ENCODE data around the gene KYNU. TPM values are rescaled to one million over a fixed set of nuclear protein-coding genes. Genes with fewer than 3 reads are reported as not detected.

KYNU gene
- polyA plus RNA-seq, 12 donors: 0.41 to 1.7 (median 0.77) TPM; not detected in 2

DNA sequence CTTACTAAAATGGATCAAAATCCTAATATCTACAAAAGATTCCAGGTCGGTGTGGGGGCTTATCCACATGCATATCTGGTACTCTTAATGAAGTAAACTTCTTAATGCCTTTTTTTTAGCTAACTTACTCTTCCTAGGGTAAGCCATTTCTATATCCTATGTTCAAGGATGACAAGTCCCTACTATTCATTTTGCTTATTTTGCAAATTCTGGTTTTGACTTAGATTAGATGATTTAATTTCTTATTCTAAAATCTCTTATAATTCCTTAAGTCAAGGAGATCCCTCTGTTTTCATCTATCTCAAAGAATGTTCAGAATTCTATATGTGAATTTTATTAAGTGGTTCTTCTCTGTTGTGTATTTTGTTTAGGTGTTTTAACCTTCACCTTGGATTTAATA lies 79.7 kb downstream of the KYNU start:
- no peak for DNase-seq

DNA sequence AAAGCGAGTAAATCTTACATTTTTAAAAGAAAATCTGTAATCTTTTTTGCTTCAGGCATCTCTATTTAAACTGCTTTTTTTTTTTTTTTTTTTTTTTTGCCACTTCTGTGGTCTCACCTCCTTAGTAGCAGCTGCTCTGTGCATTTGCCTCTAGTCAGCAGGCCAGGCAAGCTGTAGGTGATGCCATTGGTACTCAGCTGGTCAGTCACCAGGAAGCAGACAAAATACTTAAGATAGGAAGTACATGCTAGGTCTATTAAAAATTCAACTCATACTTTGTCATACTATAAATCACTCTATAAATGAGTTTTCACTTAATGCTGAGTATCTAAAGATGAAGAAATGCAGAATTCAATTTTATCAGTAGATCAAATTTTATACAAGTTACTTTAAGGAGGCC lies 83.7 kb downstream of the KYNU start:
- no peak for DNase-seq

DNA sequence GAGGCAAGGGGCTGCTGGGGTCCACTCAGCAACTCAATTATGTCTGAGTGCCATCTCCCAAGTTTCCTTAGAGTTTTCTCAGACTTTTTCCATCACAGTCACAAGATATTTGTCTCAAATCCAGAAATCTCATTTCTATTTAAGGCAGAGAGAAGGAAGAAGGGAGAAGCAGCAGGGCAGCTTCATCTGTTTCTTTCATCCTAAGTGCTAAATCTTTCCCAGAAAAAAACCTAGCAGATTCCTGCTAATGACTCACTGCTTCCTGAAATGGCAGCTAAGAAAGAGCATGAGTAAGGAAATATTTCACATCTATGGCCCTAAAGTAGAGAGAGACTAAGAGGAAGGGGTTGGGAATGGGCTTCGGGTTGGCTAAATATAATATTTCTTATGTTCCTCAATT lies 88.0 kb downstream of the KYNU start:
- no peak for DNase-seq

DNA sequence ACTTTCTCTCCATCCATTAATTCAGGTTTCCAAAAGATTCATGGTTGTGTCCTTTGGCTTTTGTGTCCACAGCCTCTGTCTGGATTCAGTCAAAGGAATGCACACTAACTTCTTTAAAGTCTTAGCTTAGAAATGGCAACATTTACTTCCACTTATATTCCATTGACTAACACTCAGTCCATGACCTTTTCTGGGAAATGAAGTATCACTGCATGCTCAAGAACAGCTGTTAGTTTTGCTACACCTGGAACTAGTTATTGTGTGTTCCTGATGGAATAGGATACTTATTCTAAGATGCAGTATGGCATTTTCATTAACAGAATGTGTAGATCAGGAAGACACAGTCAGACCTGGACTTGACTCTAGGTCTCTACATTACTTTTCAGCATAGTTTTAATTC lies 88.8 kb downstream of the KYNU start:
- no peak for DNase-seq

DNA sequence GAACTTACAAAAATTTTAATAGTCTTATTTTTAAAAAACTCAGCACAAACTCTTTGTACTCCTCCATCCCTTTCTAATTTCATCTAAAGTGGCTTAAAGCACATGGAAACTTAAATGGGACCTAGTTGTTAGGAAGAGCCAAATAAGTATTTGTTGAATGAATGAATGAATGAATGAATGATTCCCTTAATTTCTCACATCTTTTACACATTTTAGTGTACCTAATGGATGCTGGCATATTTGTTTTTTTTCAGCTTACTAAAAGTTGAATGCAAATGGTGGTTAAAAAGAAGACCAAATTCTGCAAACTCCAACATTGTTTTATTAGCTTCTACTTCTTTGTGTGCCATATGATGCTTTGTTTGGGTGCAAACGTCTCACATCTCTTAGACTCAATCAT lies 89.6 kb downstream of the KYNU start:
- no peak for DNase-seq

DNA sequence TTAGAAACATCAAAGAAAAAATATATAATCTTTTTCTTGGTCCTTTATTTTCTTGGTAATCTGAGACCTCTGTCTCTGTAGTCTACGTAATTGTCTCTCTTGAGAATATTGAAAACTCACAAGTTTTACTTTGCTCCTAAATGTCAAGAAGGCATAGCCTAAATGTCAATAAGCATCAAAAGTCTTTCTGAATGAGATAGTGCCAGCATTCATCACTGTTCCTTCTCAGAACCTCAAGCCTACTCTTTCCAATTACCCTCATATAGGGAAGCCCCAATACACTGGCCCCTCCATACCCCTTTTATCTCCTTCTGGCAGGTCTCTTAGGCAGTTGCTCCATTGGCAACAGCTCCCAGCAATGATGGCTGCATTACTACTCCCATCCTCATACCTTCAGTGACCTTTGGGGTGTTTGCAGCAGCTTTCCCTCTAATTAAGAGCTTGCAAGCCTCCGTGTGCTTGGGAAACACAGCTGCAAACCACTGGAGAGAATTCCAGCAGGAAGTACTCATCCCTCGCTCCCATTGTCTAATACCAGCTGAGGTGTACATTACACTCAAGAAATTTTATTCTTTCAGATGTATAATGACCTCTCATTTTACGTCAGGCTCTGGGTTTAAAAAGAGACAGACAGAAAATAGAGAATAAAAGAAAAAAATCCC lies 95.8 kb downstream of the KYNU start:
- no peak for DNase-seq

DNA sequence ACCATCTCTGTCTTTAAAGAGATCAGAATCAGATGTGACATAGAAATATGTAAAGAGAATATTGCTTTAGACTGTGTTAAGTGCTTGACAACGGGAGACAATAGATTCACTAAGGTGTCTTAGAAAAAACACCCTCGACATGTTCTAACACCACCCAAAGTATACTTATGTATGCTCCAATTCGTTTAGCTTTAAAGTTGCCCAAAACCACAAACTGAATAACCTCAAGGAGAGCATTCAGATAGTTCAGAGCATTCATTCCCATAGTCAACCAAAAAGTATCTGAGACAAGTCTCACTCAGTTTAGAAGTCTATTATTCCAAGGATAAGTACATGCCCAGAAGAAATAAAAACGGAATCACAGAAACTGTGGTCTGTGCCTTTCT lies 96.4 kb downstream of the KYNU start:
- DNase-seq: no peak

DNA sequence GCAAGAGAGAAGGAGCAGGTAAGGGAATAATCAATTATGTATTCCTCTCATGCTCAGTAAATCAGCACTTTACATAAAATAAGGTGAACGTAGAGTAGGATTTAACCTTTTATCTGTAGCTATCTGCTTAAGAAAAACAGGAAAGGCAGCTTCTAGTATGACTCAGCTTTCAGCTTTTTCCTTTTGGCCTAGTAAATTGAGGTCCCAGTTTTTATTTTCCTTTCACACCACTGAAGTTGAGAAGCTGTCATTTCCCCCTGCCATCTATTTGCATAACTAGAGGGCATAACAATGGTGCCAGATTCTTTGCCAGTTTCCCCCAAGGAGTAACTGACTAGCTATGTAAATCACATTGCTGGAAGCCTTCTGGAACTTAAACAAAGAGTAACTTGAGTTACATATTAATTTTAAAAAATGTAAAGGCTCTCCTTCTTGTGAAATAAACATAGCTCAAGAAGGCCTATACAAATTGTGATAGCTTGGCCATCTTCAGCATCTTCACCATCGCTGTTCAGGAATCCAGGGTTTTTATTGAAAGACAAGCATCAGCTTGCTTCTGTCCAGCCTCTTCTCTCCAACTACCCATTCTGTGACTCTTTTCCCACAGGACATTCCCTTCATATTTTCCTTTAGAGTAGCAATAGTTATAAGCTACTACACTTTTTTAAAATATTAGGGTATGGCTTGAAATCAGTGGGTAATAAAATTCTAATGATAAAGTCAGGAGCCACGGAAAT lies 97.0 kb downstream of the KYNU start:
- DNase-seq: no peak

DNA sequence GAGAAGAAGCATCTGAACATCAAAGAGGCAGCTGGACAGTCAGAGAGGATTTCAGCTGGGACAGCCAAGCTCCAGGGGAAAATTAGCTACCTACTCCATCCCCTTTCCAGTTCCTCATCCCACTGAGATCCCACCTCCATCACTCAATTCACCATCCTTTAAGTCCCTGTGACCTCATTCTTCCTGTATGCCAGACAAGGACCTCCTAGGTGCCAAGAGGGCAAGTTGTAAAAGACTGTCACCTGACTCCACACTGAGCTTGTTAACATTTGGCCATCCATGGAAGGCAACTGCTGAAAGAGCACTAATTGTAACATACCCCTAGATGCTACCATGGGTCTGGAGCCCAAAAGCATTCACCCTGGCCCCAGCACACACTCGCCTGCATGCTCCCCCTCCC lies 97.8 kb downstream of the KYNU start:
- no peak for DNase-seq

DNA sequence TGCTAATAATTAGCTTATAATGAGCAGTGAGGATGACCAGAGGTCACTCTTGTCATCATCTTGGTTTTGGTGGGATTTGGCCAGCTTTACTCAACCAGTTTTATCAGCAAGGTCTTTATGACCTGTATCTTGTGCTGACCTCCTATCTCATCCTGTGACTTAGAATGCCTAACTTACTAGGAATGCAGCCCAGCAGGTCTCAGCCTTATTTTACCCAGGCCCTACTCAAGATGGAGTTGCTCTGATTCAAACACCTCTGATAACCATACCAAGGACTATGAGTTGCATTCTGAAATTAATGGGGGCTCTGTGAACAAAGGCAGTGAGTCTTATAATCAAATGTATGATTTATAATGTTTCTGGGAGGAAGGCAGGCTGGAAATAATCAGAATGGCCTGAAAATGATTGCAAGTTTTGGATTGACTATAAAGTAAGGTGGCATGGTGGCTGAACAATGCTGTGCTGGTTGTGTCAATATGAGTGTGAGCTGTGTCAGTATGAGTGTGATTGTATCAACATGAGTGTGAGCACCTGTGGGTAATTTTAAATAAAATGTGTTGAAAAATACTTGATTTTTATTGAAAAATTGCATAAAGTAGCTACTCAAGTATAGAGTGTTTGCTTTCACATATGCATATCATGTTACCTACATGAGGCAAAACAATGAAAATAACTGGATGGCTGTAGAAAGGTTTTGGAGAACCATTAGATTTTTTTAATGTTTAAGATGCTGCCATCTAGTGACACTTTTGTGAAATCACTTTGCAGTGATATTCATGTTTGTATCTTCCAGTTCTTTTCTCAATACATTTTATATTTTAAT lies 103.0 kb downstream of the KYNU start:
- DNase-seq: no peak

DNA sequence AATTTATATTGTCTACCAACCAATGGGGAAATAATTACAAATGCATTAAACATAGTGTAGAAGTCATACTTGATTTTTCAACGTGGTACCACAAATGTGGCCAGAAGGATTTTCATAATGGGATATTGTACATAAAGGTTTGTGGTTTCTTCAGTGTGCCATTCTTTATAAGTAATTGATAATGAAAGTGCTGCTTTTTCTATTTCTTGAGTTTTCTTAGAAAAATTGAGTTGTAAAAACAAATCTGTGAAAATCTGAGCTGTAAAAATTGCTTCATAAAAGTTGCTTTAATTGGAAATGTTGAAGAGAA lies 103.6 kb downstream of the KYNU start:
- DNase-seq: no peak

DNA sequence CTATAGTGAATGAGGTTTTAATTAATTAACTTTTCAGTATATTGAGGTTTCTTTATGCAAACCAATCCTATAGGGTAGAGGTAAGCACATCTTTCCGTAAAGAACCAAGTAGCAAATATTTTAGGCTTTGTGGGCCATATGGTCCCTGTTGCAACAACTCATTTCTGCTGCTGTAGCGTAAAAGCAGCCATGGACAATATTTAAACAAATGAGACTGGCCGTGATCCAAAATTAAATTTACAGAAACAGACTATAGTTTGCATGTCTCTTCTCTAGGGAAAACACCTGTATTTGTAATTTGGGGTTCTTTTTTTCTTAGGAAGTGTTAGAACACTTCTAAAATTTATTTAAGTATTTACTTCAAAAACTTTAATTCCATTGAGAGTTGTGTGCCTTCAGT lies 104.3 kb downstream of the KYNU start:
- DNase-seq: no peak

DNA sequence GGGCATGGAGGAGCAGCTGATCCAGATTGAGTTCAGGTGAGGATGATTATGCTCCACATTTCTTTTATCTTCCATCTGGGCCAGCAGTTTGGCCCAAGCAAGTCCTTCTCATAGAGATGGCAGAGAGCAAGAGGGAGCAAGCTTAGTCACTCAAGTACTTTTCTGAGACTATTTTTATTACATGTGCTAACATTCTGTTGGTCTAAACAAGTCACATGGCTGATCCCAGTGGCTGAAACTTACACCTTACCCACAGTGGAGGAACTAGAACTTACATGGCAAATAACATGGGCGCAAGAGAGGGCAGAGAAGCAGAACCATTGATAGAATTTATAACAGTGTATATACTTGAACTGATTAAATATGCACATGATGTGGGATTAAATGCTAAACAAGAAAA lies 105.7 kb downstream of the KYNU start:
- no peak for DNase-seq

DNA sequence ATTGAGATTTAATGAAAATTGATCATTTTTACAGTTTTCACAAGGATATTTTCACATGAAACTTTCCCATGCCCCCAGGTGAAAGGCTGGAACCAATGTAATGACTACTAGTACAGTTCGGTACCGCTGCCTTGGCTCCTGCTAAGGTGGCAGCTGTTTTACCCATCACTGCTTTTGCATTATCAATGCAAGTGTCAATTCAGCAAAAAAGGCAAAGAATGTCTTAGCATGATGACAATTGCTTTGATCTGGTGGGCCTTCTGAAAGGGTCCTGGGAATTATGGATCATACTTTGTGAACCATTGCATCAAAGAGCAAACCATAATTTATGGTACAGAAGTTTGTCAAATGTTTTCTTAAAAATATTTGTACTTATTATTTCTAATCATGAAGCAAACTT lies 107.2 kb downstream of the KYNU start:
- DNase-seq: no peak

DNA sequence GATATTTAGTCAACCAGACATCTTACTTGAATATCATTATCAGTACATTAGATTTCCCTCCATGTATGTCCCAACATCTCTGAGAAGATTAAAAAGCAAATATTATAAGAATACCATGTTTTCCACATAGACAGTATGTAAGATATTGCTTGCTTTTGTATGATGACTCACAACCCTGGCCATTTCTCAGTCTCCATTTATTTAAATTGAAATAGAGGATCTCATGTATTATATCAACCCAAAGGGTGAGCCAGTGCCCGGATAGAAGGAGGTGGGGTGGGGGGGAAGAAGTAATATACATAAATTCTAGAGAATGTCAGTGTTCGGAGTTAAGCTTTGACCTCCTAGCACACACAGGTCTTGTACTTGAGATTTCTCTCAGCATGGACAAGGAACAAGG lies 109.6 kb downstream of the KYNU start:
- DNase-seq: no peak

DNA sequence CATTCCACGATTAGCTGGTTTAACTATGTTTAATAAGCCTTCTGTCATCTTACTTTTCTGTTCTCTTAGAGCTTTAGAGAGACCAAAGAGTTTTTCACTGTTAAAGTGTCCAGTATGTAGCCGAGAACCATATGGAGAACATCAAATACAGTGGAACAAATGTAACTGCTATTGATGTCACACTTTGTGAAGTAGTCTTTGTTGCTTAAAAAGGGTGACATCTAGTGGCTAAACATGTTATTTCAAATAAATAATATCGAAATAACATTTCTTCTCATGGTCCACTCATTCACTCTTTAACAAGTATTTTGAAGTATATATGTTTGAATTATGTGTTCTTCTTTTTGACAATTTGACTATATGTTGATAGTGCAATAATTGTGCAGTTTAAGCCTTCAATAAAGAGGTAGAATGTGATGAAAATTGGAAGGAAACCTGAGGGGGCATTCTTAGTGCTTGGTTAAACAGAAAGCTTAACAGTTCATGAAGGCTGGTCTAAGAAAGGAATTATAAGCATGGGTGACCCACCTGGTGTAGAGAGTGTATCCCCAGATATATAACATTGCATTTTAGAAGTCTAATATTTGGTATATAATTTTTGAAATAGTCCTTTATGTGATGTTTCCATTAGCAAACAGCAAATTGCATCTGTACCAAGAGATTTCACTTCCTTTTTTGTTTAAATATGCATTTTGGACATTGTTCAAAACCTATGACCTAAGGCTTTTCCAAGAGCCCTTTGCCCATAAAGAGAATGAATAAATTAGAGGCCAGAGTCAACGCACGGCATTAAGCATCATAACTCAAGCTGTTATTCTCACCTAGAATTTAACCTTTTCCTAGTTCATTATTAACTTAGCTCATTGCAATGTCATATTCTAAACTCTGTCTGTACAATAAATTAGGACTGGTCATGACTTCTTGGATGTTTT lies 112.1 kb downstream of the KYNU start:
- peak; percentile 22 for DNase-seq

DNA sequence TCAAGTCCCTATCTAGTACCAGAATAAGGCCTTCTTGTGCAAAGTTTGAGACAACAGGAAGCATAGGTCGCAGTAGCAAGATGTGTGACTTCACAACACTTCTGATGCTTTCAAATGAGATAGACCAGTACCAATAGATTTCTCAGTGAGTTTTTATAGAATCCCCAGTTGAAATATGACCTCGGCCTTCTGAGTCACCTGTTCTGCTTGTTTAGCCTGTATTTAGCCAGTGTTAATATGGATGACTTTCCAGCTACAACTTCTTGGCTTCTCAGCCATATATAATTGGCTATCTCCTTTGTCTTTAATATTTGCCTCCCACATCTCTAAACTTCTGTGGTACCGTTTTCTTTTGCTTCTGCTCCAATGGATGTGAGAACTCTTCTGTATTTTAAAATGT lies 113.8 kb downstream of the KYNU start:
- no peak for DNase-seq

DNA sequence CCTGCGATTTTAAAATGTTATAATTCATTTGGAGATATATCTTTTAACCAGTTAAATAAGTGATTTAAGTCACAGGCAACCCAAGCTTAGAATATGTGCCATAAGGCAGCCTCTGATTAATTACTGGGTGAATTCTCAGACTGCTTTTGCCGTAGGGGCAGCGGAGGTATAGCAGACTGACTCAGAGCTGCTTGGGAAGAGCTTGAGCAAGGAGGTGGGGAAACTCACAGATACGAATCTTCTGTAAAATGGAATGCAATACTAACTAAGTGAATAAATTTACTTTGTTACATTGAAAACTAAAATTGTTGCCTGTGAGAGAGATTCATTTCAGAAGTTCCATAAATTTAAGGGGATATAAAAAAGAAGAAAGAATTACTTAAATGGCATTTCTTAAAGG lies 115.4 kb downstream of the KYNU start:
- DNase-seq: no peak

DNA sequence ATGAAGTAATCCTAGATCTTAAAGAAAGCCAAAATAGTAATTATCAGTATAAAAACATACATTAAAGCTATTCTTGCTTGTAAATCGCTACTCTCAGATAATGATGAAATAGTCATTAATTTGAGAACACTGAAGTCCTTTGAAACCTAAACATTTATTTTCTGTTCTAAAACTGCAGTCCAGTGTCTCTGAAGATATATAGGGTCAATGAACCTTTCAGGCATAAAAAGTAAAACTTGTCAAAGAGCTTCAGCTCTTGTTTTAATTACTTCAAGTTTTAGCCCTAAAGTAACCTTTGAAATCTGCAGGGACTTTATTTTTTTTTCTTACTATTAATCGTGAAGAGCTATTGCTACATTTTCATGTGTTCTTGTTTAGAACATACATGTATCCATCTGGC lies 116.3 kb downstream of the KYNU start:
- no peak for DNase-seq

DNA sequence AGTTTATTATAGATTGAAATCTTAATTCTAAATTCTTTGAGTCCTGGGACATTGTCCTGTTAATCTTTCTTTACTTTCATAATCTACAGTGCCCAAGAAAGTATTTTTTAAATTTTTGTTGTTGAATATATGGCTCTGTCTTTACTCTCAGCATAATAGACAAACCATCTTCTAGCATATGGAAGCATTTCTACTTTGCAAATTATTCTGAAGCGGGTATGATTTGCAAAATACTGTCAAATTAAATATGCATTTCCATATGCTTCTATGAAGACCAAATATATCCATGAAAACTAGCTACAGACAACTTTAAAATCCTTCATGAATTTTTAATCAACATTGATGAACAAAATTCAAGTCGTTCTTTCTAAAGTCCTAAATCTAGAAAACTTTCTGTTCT lies 117.2 kb downstream of the KYNU start:
- DNase-seq: no peak

DNA sequence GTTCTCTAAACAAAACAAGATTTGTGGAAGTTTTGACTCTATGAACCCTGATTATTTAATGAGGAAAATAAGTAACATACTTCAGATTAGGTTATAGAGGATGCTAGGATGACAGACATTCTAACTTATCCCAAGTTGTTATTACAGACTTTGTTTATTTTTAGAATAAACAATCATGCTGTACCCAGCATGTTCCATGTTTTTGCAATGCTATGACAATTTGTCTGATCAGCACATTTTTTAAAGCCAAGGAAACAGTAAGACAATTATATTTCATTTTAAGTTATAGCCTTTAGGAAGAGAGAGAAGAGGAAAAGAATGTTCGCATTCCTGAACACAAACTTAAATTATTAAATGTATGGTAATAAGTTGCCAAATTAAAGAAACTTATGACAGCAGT lies 119.8 kb downstream of the KYNU start:
- no peak for DNase-seq

DNA sequence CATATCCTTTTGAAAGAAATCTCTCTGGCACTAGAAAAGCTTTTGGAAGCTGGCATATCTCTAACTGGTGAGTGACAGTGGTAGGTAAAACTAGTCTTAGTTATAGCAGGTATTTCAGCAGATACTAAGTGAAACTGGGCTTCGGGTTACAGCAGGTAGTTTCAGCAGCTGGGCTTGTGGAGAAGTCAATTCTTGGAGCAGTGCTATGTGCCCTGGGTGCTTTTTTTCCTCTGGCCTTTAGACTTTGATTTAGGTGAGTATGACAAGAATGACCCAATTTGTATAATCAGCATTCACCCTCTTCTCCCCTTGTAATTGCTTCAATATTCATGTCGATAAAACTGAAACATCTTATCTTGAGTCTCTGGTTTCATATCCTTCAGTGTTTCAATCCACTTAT lies 123.1 kb downstream of the KYNU start:
- no peak for DNase-seq
